Measurements from ENCODE around the gene ACSM6.

Gene ACSM6

GRCh38 chr10:95247200-95247880 is 53.3 kb downstream of the ACSM6 start:
- no peak for DNase-seq

- DNase-seq = no peak
These were observed 54.0 kb downstream of the ACSM6 start for GRCh38 chr10:95247881-95248583.

GRCh38 chr10:95248989-95249388 is 55.0 kb downstream of the ACSM6 start:
- DNase-seq = no peak

- no peak for DNase-seq
These were observed 55.4 kb downstream of the ACSM6 start for GRCh38 chr10:95249467-95249866.

- no peak for DNase-seq
These were observed 56.8 kb downstream of the ACSM6 start for GRCh38 chr10:95250856-95251255.

- DNase-seq = no peak
These were observed 59.0 kb downstream of the ACSM6 start for GRCh38 chr10:95253007-95253406.

GRCh38 chr10:95253686-95254085 is 59.6 kb downstream of the ACSM6 start:
- no peak for DNase-seq

- no peak for DNase-seq
These were observed 60.6 kb downstream of the ACSM6 start for GRCh38 chr10:95254629-95255028.

- DNase-seq = no peak
These were observed 62.2 kb downstream of the ACSM6 start for GRCh38 chr10:95256268-95256667.

DNA sequence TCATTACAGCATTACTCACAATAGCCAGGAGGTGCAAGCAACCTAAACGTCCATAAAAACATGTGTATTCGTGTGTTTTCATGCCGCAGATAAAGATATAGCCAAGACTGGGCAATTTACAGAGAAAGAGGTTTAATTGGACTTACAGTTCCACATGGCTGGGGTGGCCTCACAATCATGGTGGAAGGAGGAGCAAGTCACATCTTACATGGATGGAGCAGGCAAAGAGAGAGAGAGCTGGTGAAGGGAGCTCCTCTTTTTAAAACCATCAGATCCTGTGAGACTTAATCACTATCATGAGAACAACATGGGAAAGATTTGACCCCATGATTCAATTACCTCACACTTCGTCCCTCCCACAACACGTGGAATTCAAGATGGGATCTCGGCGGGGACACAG is 63.8 kb downstream of the ACSM6 start:
- DNase-seq = no peak

DNA sequence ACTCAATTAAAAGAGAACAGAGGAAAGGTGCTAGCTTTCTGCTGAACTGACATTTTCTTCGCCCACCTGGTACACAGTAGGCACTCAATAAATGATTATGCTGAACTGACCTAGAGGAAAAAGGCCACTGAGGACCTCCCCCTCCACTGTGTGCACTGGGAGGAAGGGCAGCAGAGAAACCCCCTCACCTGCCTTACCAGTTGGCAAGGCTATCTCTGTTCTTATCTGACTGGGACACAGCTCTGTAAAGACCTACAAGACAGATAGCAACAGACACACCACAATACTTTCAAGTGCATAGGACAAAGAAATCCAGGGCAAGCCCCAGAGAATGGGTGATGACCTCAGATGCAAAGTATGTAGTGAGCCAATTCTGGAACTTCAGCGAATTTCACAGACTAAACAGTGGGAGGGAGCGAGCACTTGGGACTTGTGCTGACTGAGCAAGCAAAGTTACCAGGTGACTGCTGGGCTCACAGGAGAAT is 66.4 kb downstream of the ACSM6 start:
- no peak for DNase-seq

- no peak for DNase-seq
These were observed 67.0 kb downstream of the ACSM6 start for GRCh38 chr10:95260909-95261552.

DNA sequence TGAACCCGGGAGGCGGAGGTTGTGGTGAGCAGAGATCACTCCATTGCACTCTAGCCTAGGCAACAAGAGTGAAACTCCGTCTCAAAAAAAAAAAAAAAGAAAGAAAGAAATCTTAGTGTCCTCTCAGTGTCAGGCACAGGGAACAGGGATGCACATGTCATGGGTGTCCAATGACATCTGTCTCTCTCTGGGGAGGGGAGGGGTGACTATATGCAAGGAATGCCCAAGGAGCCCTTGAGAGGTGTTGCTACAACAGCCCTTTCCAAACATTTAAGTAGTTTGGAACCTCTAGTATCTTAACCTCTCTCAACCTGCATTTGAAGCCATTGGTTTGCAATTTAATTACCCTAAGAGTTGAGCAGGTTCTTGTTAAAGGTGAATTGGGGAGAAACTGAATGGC is 67.9 kb downstream of the ACSM6 start:
- no peak for DNase-seq

GRCh38 chr10:95262763-95263518 is 68.9 kb downstream of the ACSM6 start:
- DNase-seq = no peak

DNA sequence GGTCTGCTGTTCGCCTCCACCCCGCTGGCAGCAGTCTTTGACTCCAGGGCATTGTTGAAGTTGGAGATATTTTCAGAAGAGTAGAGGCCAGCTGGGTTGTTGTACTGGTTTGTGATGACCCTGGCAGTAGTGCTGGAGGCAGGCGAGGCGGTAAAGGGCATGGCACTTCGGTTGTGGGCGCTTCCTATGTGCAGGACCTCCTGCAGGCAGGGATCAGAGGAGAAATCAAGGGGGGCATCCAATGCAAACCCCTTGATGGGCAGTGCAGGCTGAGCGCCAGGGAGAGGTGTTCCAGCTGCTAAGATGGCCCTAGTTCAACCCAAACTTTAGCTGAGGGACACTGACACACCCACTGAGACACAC is 69.8 kb downstream of the ACSM6 start:
- no peak for DNase-seq

DNA sequence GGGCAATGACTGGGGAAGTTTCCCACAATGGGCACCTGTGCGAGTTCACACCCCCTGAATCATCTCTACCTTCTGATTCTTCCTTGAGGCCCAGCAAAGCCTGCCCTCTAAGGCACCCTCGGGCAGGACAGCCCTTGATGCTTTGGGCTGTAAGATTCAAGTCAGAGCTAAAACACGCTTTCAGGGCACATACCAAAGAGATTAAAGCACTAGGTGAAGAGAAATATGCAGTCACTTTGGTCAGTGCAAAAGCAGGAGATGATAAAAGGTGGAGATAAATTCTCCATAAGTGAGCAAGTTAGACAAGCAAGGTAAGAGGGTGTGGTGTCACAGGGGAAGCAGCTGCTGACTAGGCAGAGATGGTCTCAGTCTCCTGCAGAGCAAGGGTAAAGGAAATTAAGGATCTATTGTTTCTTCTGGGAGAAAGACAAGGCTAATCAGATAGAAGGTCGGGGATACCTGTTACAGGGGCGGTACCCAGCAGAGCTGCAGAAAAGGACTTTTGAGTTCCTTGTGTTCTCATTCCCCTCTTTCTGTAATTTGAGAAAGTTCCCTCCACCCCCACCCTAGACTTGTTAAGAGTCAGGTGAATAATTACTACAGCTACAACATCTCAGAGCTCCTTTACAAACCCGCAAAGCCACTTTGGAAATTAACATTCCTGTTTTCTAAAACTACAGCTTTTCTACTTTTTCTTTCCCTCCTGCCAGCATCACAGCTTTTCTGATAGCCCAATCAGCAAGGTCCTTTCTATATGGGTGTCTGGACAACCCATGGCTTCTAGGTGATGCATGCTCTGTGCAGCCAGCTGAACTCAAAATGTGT is 70.4 kb downstream of the ACSM6 start:
- DNase-seq = no peak

GRCh38 chr10:95265572-95265971 is 71.5 kb downstream of the ACSM6 start:
- DNase-seq = no peak

DNA sequence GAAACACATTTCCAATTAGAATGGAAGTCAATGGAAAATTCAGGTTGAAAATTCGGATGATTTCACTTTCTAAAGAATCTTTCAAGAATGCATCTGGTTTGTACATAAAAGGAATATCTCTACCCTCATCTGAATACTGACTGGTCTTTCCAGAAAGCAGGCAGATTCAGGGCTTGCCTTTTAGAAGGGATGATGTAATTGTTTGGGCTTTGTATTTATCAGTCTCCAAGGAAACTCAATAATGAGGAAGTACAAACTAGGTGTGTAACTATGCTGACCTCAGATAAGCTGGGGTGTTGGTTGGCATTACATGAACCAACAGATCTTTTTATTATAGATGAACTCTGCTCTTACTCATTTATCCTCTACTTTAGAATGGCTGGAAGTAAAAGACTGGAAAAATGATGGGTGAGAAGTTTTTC is 72.6 kb downstream of the ACSM6 start:
- peak; percentile 84 for DNase-seq

DNA sequence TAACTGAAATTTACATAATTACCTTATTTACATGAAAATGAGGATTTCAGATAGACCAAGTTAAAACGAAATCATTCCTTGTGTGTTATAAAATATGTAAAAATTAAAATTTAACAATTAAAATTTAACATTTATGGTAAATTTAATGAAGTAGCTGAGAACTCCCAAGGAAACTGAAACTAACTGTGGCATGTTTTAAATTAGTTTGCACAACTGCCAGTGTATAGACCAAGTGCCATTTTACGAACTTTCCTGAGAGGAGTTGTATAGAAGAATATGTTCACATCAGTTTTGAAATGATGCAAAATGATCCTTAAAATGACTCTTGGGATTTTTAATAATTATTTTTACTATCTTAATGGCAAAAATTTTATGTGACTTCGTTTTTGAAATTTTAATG is 73.2 kb downstream of the ACSM6 start:
- DNase-seq = no peak

- no peak for DNase-seq
These were observed 74.4 kb downstream of the ACSM6 start for GRCh38 chr10:95268438-95268837.

- no peak for DNase-seq
These were observed 79.6 kb downstream of the ACSM6 start for GRCh38 chr10:95273393-95274312.

Measured in DMS153 (cell line).